ENCODE measurements around the gene KRTAP7-1.

Gene KRTAP7-1

DNA sequence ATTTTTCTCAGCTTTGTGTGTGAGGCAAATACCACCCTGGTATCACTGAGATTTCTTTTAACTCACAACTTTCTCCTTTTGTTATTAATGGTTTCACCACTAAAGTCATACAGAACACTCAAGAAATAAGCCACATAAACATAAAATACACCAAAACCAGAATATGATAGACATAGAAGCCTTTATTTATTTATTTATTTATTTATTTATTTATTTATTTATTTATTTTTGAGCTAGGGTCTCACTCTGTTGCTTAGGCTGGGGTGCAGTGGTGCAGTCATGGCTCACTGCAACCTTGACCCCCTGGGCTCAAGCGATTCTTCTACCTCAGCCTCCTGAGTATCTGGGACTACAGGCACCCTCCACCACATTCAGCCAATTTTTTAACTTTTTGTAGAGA lies 29.0 kb downstream of the KRTAP7-1 start:
- Histone ChIP-seq H3K9me3 (ENCODE audit: control insufficient read depth in 5 of 5, low read length in 5 of 5) (peaks cover 0 to 2% (median 0%) of the 10 kb centered on the region in 5 donors), H3K4me1 (ENCODE audit: control insufficient read depth in 5 of 5, insufficient read depth in 5 of 5, low read length in 5 of 5) (no peaks in the 10 kb centered on the region), H3K9ac (ENCODE audit: low read length in 5 of 5) (no peak overlapping the region), H3K36me3 (ENCODE audit: control insufficient read depth in 5 of 5, insufficient read depth in 5 of 5, low read length in 5 of 5) (no peaks in the 10 kb centered on the region), H3K27me3 (ENCODE audit: control insufficient read depth in 5 of 5, insufficient read depth in 4 of 5, low read length in 5 of 5) (no peaks in the 10 kb centered on the region), H3K27ac (ENCODE audit: low read depth, low read length) (no peak overlapping the region), H3K4me3 (ENCODE audit: low read depth in 1 of 5, low read length in 5 of 5) (no peak overlapping the region)

DNA sequence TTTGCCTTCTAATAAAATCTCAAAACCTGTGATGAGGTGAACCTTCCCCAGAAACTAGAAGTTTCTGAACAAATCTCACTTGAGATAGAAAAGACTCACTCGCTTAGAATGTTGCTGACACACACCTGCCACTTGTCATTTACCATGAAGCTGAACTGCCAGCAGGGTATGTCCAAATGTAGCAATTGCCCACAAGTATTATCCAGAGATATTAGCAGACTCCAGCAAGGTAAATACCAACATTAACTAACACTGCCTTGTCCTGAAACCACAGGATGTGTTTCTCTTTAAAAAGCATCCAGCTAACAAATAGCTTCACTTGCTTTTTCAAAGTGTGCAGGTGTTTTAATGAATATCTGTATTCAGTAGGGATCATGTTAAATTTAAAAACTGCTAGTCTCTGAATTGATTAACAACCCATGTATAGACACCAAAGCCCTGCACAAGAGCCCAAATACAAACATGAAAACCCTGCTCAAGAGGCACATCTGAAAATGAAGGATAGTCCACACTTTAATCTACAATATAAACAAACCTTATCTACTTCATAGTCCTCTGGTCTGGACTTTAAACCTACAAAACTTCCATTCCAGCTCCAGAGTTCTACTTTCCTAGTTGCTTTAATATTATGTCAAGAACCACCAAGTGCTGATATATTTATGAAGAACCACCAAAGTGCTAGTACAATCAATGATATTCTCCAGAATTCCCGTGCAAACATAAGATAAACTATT lies 35.8 kb downstream of the KRTAP7-1 start:
- no peaks in the 10 kb centered on the region for H3K27me3 ChIP-seq (ENCODE audit: control insufficient read depth in 5 of 5, insufficient read depth in 4 of 5, low read length in 5 of 5)
- H3K9me3 ChIP-seq (ENCODE audit: control insufficient read depth in 5 of 5, low read length in 5 of 5) = no peaks in the 10 kb centered on the region
- H3K36me3 ChIP-seq (ENCODE audit: control insufficient read depth in 5 of 5, insufficient read depth in 5 of 5, low read length in 5 of 5) = no peaks in the 10 kb centered on the region
- H3K9ac ChIP-seq (ENCODE audit: low read length in 5 of 5) = no peak overlapping the region
- no peak overlapping the region for H3K27ac ChIP-seq (ENCODE audit: low read depth, low read length)
- H3K4me1 ChIP-seq (ENCODE audit: control insufficient read depth in 5 of 5, insufficient read depth in 5 of 5, low read length in 5 of 5) = no peaks in the 10 kb centered on the region
- H3K4me3 ChIP-seq (ENCODE audit: low read depth in 1 of 5, low read length in 5 of 5) = no peak overlapping the region

GRCh38 chr21:30779249-30779648 lies 50.3 kb downstream of the KRTAP7-1 start:
- no peaks in the 10 kb centered on the region for H3K36me3 ChIP-seq (ENCODE audit: control insufficient read depth in 5 of 5, insufficient read depth in 5 of 5, low read length in 5 of 5)

More at GRCh38 chr21:30779249-30779648, 50.3 kb downstream of the KRTAP7-1 start:
- H3K27me3 ChIP-seq (ENCODE audit: control insufficient read depth in 5 of 5, insufficient read depth in 4 of 5, low read length in 5 of 5) = no peaks in the 10 kb centered on the region
- H3K4me3 ChIP-seq (ENCODE audit: low read depth in 1 of 5, low read length in 5 of 5) = no peak overlapping the region
- H3K9me3 ChIP-seq (ENCODE audit: control insufficient read depth in 5 of 5, low read length in 5 of 5) = peaks cover 0 to 3% (median 0%) of the 10 kb centered on the region in 5 donors
- no peak overlapping the region for H3K27ac ChIP-seq (ENCODE audit: low read depth, low read length)
- no peak overlapping the region for H3K9ac ChIP-seq (ENCODE audit: low read length in 5 of 5)
- H3K4me1 ChIP-seq (ENCODE audit: control insufficient read depth in 5 of 5, insufficient read depth in 5 of 5, low read length in 5 of 5) = no peaks in the 10 kb centered on the region

All from subcutaneous abdominal adipose tissue (tissue), 5 donors.